Cardiac fibroblast (primary cell): ENCODE results near the gene PDGFC.
"Not testable (repeated sequence)": the region's sequence is repeated elsewhere in the genome, so short reads cannot be mapped to it uniquely, and the experiment has no call there.

Experiments
- DNase-seq, 2 donors: peaks; one replicate each; pipeline versions ENCODE4 v3.0.0 to v3.0.0-alpha.2; 2010; ENCODE audit warnings: low read depth in 2 of 2
- H3K4me3 ChIP-seq, 2 donors: replicated peaks in 1 of 2; 1 replicate in 1 of 2; 2 replicates in 1 of 2; pipeline ENCODE4 v1.5.1; 2011; ENCODE audit warnings: low read depth in 2 of 2, low read length in 2 of 2, mild to moderate bottlenecking in 2 of 2, moderate library complexity in 1 of 2
- CTCF ChIP-seq: IDR thresholded peaks from one replicate; pipeline ENCODE4 v1.5.1; 2011; ENCODE audit warnings: low read depth, mild to moderate bottlenecking, low read length, inconsistent platforms

The PDGFC gene

GRCh38 chr4:156875055-156875454 is 96.5 kb downstream of the PDGFC start:
- no peak for DNase-seq
- H3K4me3 ChIP-seq: no peak overlapping the region
- no peak for TF ChIP-seq CTCF

GRCh38 chr4:156873799-156874198 is 97.8 kb downstream of the PDGFC start:
- no peak for TF ChIP-seq CTCF
- no peak for DNase-seq
- H3K4me3 ChIP-seq: no peak overlapping the region

- no peak for TF ChIP-seq CTCF
- no peak overlapping the region for H3K4me3 ChIP-seq
Observed at GRCh38 chr4:156870861-156871260, 100.7 kb downstream of the PDGFC start.

GRCh38 chr4:156870131-156870530 is 101.5 kb downstream of the PDGFC start:
- no peak overlapping the region for H3K4me3 ChIP-seq
- DNase-seq: peak; percentile 29 to 63
- TF ChIP-seq CTCF: no peak

More at GRCh38 chr4:156870861-156871260, 100.7 kb downstream of the PDGFC start:
- DNase-seq: no peak

- H3K4me3 ChIP-seq, DNase-seq: not testable (repeated sequence)
Observed at GRCh38 chr4:156866088-156866487, 105.5 kb downstream of the PDGFC start.

- peak in 1 of 2 donors; percentile 23 for DNase-seq
- no peak for TF ChIP-seq CTCF
- no peak overlapping the region for H3K4me3 ChIP-seq
Observed at GRCh38 chr4:156865451-156865850, 106.1 kb downstream of the PDGFC start.

- TF ChIP-seq CTCF: no peak
- H3K4me3 ChIP-seq: no peak overlapping the region
- no peak for DNase-seq
Observed at GRCh38 chr4:156858071-156858470, 113.5 kb downstream of the PDGFC start.

- H3K4me3 ChIP-seq: no peak overlapping the region
- no peak for TF ChIP-seq CTCF
- DNase-seq: peak; percentile 27 to 42
Observed at GRCh38 chr4:156838761-156839160, 132.8 kb downstream of the PDGFC start.
